Neural crest cell (in vitro differentiated cells): ENCODE results near the gene APMAP. TPM values are rescaled to one million over a fixed set of nuclear protein-coding genes. Genes with fewer than 3 reads are reported as not detected.

Experiments
- DNase-seq: peaks from one replicate; pipeline ENCODE4 v3.0.0; 2021; ENCODE audit warnings: low read depth, mixed read lengths, low spot score
- H3K27ac Mint-ChIP-seq: one replicate; pipeline ENCODE4 v1.8.0; 2021; ENCODE audit warnings: mild to moderate bottlenecking, mixed read lengths; ENCODE audit not compliant: unreplicated experiment
- H3K27me3 Mint-ChIP-seq: 2 replicates; pipeline ENCODE4 v1.8.0; 2021; ENCODE audit warnings: low read depth, mild to moderate bottlenecking, mixed read lengths
- H3K36me3 Mint-ChIP-seq: 2 replicates; pipeline ENCODE4 v1.8.0; 2021; ENCODE audit warnings: low read depth, mild to moderate bottlenecking, mixed read lengths
- H3K4me1 Mint-ChIP-seq: 2 replicates; pipeline ENCODE4 v1.8.0; 2021; ENCODE audit warnings: mixed read lengths
- H3K4me3 Mint-ChIP-seq: one replicate; pipeline ENCODE4 v1.8.0; 2021; ENCODE audit warnings: mild to moderate bottlenecking, mixed read lengths
- H3K9me3 Mint-ChIP-seq: 2 replicates; pipeline ENCODE4 v1.8.0; 2021; ENCODE audit warnings: mixed read lengths
- CTCF ChIP-seq: fragments of 200-600 bp; sonication (generic); conservative IDR thresholded peaks from 2 replicates; pipeline ENCODE4 v1.5.0; 2021; ENCODE audit warnings: antibody characterized with exemption, mild to moderate bottlenecking
- total RNA-seq: library from RNA; stranded (reverse); gene quantifications from 2 replicates; pipeline ENCODE4 v1.2.1, GENCODE V29; 2021

The APMAP gene
- total RNA-seq, 1 donor from 2014 or later, result 88.6 TPM

- H3K4me3 Mint-ChIP-seq, result no peak overlapping the region
- H3K9me3 Mint-ChIP-seq, result no peaks in the 10 kb centered on the region
- DNase-seq, result no peak
- no peaks in the 10 kb centered on the region for H3K27me3 Mint-ChIP-seq
- H3K36me3 Mint-ChIP-seq, result peaks cover 11% of the 10 kb centered on the region
- no peaks in the 10 kb centered on the region for H3K4me1 Mint-ChIP-seq
- no peak for TF ChIP-seq CTCF
- peak overlapping the region; percentile 27 for H3K27ac Mint-ChIP-seq
Observed at GRCh38 chr20:24958506-24959385, 33.8 kb downstream of the APMAP start.

GRCh38 chr20:24957326-24958016 lies 35.1 kb downstream of the APMAP start:
- Mint-ChIP-seq H3K4me1 (no peaks in the 10 kb centered on the region), H3K36me3 (peaks cover 2% of the 10 kb centered on the region), H3K9me3 (no peaks in the 10 kb centered on the region), H3K27me3 (no peaks in the 10 kb centered on the region), H3K4me3 (no peak overlapping the region), H3K27ac (no peak overlapping the region)
- no peak for DNase-seq
- no peak for TF ChIP-seq CTCF

GRCh38 chr20:24956001-24956841 lies 36.3 kb downstream of the APMAP start:
- H3K27ac Mint-ChIP-seq, result no peak overlapping the region
- H3K9me3 Mint-ChIP-seq, result no peaks in the 10 kb centered on the region
- no peak for DNase-seq
- no peak for TF ChIP-seq CTCF
- H3K36me3 Mint-ChIP-seq, result no peaks in the 10 kb centered on the region
- H3K4me1 Mint-ChIP-seq, result no peaks in the 10 kb centered on the region
- no peak overlapping the region for H3K4me3 Mint-ChIP-seq
- no peaks in the 10 kb centered on the region for H3K27me3 Mint-ChIP-seq

- Mint-ChIP-seq H3K36me3 (no peaks in the 10 kb centered on the region), H3K27ac (no peak overlapping the region), H3K4me1 (no peaks in the 10 kb centered on the region), H3K27me3 (no peaks in the 10 kb centered on the region), H3K4me3 (no peak overlapping the region), H3K9me3 (no peaks in the 10 kb centered on the region)
- no peak for TF ChIP-seq CTCF
- no peak for DNase-seq
Observed at GRCh38 chr20:24955045-24955444, 37.5 kb downstream of the APMAP start.

GRCh38 chr20:24954566-24954965 lies 38.0 kb downstream of the APMAP start:
- no peak overlapping the region for H3K4me3 Mint-ChIP-seq
- H3K27me3 Mint-ChIP-seq, result no peaks in the 10 kb centered on the region
- no peak overlapping the region for H3K27ac Mint-ChIP-seq
- no peaks in the 10 kb centered on the region for H3K36me3 Mint-ChIP-seq
- no peaks in the 10 kb centered on the region for H3K4me1 Mint-ChIP-seq
- H3K9me3 Mint-ChIP-seq, result no peaks in the 10 kb centered on the region
- no peak for TF ChIP-seq CTCF
- no peak for DNase-seq
